GM23338 (cell line): Measurements from ENCODE around the gene NOL9. TPM values are rescaled to one million over a fixed set of nuclear protein-coding genes. Genes with fewer than 3 reads are reported as not detected.

ENCODE experiments used
- ATAC-seq: fragments of 200-7000 bp; cut with Tn5 transposase; 3 replicates; pipeline ENCODE4 v1.9.1; 2020
- DNase-seq: peaks from one replicate; pipeline ENCODE4 v3.0.0-alpha.2; 2015; ENCODE audit warnings: low spot score
- H2AFZ ChIP-seq: fragments of 200-600 bp; sonication (generic); 2 replicates; pipeline ENCODE4 v1.8.0; 2016; ENCODE audit warnings: antibody characterized with exemption, mild to moderate bottlenecking, moderate library complexity
- H3F3A ChIP-seq: fragments of 200-600 bp; sonication (generic); replicated peaks from 2 replicates; pipeline ENCODE4 v1.8.0; 2017; ENCODE audit warnings: antibody characterized with exemption, mixed run types, low read depth
- H3K27ac ChIP-seq: fragments of 200-600 bp; sonication (generic); 2 replicates; pipeline ENCODE4 v1.6.1; 2016; ENCODE audit warnings: low read depth
- H3K27me3 ChIP-seq: fragments of 200-600 bp; sonication (generic); 2 replicates; pipeline ENCODE4 v1.8.0; 2016; ENCODE audit warnings: mild to moderate bottlenecking, mixed run types, moderate library complexity; ENCODE audit not compliant: insufficient read depth
- H3K36me3 ChIP-seq: fragments of 200-600 bp; sonication (generic); 2 replicates; pipeline ENCODE4 v1.8.0; 2016; ENCODE audit warnings: mild to moderate bottlenecking; ENCODE audit not compliant: insufficient read depth
- H3K4me1 ChIP-seq: fragments of 200-600 bp; sonication (generic); 2 replicates; pipeline ENCODE4 v1.8.0; 2016; ENCODE audit warnings: mild to moderate bottlenecking, moderate library complexity; ENCODE audit not compliant: insufficient read depth
- H3K4me2 ChIP-seq: fragments of 200-600 bp; sonication (generic); 2 replicates; pipeline ENCODE4 v1.7.1; 2017; ENCODE audit warnings: mixed run types
- H3K4me3 ChIP-seq: fragments of 200-600 bp; sonication (generic); 2 replicates; pipeline ENCODE4 v1.6.1; 2016; ENCODE audit warnings: mixed run types
- H3K79me2 ChIP-seq: fragments of 200-600 bp; sonication (generic); replicated peaks from 2 replicates; pipeline ENCODE4 v1.8.0; 2017; ENCODE audit warnings: mild to moderate bottlenecking; ENCODE audit not compliant: insufficient read depth
- H3K9me2 ChIP-seq: fragments of 200-600 bp; sonication (generic); 2 replicates; pipeline ENCODE4 v1.8.0; 2017; ENCODE audit not compliant: insufficient read depth
- H4K20me1 ChIP-seq: fragments of 200-600 bp; sonication (generic); replicated peaks from 2 replicates; pipeline ENCODE4 v1.8.0; 2017; ENCODE audit warnings: mild to moderate bottlenecking; ENCODE audit not compliant: insufficient read depth
- H3K27ac Mint-ChIP-seq: 2 replicates; pipeline ENCODE4 v1.8.0; 2020; ENCODE audit warnings: inconsistent platforms, mild to moderate bottlenecking, moderate library complexity, mixed read lengths
- H3K27me3 Mint-ChIP-seq: 3 replicates; pipeline ENCODE4 v1.8.0; 2022; ENCODE audit warnings: low read depth, mild to moderate bottlenecking, moderate library complexity, mixed read lengths, inconsistent platforms; ENCODE audit not compliant: insufficient read depth, poor library complexity
- H3K36me3 Mint-ChIP-seq: 3 replicates; pipeline ENCODE4 v1.8.0; 2021; ENCODE audit warnings: low read depth, mild to moderate bottlenecking, inconsistent platforms, moderate library complexity, mixed read lengths
- H3K4me1 Mint-ChIP-seq: 3 replicates; pipeline ENCODE4 v1.8.0; 2020; ENCODE audit warnings: mild to moderate bottlenecking, inconsistent platforms, mixed read lengths
- H3K4me3 Mint-ChIP-seq: 3 replicates; pipeline ENCODE4 v1.8.0; 2021; ENCODE audit warnings: moderate library complexity, mild to moderate bottlenecking, inconsistent platforms, mixed read lengths
- H3K9me3 Mint-ChIP-seq: 3 replicates; pipeline ENCODE4 v1.8.0; 2020; ENCODE audit warnings: moderate library complexity, mild to moderate bottlenecking, inconsistent platforms, mixed read lengths
- EZH2phosphoT487 ChIP-seq: fragments of 200-600 bp; sonication (generic); IDR thresholded peaks from one replicate; pipeline ENCODE4 v1.8.1; 2018; ENCODE audit warnings: antibody characterized with exemption; ENCODE audit not compliant: unreplicated experiment
- POLR2AphosphoS5 ChIP-seq: IDR thresholded peaks from 2 replicates; pipeline ENCODE4 v1.6.1; 2016; ENCODE audit warnings: antibody characterized with exemption, low read depth
- STAT1 ChIP-seq: IDR thresholded peaks from one replicate; pipeline ENCODE4 v1.6.1; 2016; ENCODE audit warnings: antibody characterized with exemption; ENCODE audit not compliant: unreplicated experiment
- ZNF114 ChIP-seq: fragments of 250-450 bp; sonication (Bioruptor Pico); IDR thresholded peaks from 2 replicates; pipeline ENCODE4 v1.5.0; 2020; ENCODE audit warnings: mild to moderate bottlenecking, moderate library complexity
- ZNF462 ChIP-seq: fragments of 250-450 bp; sonication (Bioruptor Pico); IDR thresholded peaks from 2 replicates; pipeline ENCODE4 v1.5.0; 2020; ENCODE audit warnings: mild to moderate bottlenecking, moderate library complexity
- polyA plus RNA-seq: library from polyadenylated mRNA; unstranded; fragments of >200 nt; fragmentation: Nextera tagmentation; extraction: Ambion mirVana; gene quantifications from 2 replicates; pipeline ENCODE4 v1.2.1, GENCODE V29; 2016
- total RNA-seq: library from RNA; depleted of rRNA; stranded (reverse); fragments of >200 nt; shearing (Covaris generic); gene quantifications from 2 replicates; pipeline ENCODE4 v1.2.3, GENCODE V29; 2014

Gene NOL9
- total and polyA plus RNA-seq, 2 experiments from 2014 or later, result 13.2 to 48.5 TPM

DNA sequence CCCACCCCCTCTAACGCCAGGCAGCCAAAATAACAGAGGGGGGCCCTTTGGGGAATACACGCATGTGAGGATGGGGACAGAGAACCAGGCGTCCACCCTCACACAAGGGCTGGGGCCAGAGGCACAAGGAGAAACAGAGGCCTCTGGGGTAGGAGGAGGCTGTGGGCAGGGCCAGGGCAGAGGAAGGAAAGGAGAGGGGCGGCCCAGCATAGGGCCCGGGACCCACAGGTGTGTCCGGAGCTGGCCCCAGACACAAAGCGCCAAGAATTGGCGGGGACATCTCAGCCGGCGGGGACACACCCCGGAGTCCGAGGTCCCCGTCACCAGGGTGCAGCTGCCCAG lies 69.5 kb downstream of the NOL9 start:
- Mint-ChIP-seq H3K36me3 (no peaks in the 10 kb centered on the region), H3K4me1 (peaks cover 22% of the 10 kb centered on the region), H3K9me3 (no peaks in the 10 kb centered on the region), H3K4me3 (peak overlapping the region; percentile 78), H3K27ac (no peak overlapping the region), H3K27me3 (peaks cover 22% of the 10 kb centered on the region)
- Histone ChIP-seq H3K9me2 (no peaks in the 10 kb centered on the region), H2AFZ (peak overlapping the region; percentile 80), H3K4me2 (peak overlapping the region; percentile 80), H3K27ac (no peak overlapping the region), H3K27me3 (peaks cover 6% of the 10 kb centered on the region; the same call in 1 of the 2 replicates), H4K20me1 (no peaks in the 10 kb centered on the region; the same call in 1 of the 2 replicates), H3K36me3 (no peaks in the 10 kb centered on the region), H3K79me2 (no peaks in the 10 kb centered on the region), H3K4me3 (peak overlapping the region; percentile 78), H3F3A (no peaks in the 10 kb centered on the region), H3K4me1 (no peaks in the 10 kb centered on the region; the same call in 1 of the 2 replicates)
- DNase-seq (peak; percentile 41), ATAC-seq (peak; percentile 12)
- TF ChIP-seq POLR2AphosphoS5 (peak; percentile 53), EZH2phosphoT487 (no peak), STAT1 (no peak), ZNF462 (CRISPR knock-in tag) (no peak)

GRCh38 chr1:6483761-6484117 lies 70.6 kb downstream of the NOL9 start:
- Mint-ChIP-seq H3K4me1 (peaks cover 22% of the 10 kb centered on the region), H3K4me3 (peak overlapping the region; percentile 78), H3K9me3 (no peaks in the 10 kb centered on the region), H3K36me3 (no peaks in the 10 kb centered on the region), H3K27ac (no peak overlapping the region), H3K27me3 (peaks cover 22% of the 10 kb centered on the region)
- H3K4me3 ChIP-seq, result no peak overlapping the region
- no peaks in the 10 kb centered on the region for H3K36me3 ChIP-seq
- H3K9me2 ChIP-seq, result no peaks in the 10 kb centered on the region
- no peak for ATAC-seq
- H3F3A ChIP-seq, result no peaks in the 10 kb centered on the region
- no peak overlapping the region for H2AFZ ChIP-seq
- no peak overlapping the region for H3K4me2 ChIP-seq
- DNase-seq, result no peak
- H3K27me3 ChIP-seq, result peaks cover 6% of the 10 kb centered on the region; the same call in 1 of the 2 replicates
- H3K27ac ChIP-seq, result no peak overlapping the region
- H3K4me1 ChIP-seq, result no peaks in the 10 kb centered on the region
- no peaks in the 10 kb centered on the region for H4K20me1 ChIP-seq
- TF ChIP-seq ZNF462 (CRISPR knock-in tag) (no peak), ZNF114 (no peak)
- no peaks in the 10 kb centered on the region for H3K79me2 ChIP-seq
